PFSK-1 (cell line): ENCODE measurements around the gene TOX2.

Source experiments
- FOXP2 ChIP-seq: optimal IDR thresholded peaks from 2 replicates; pipeline ENCODE3; 2011; ENCODE audit warnings: borderline replicate concordance, control low read depth, inconsistent platforms; ENCODE audit not compliant: insufficient read depth; ENCODE audit errors: extremely low read length, extremely low read depth
- POLR2AphosphoS5 ChIP-seq: IDR thresholded peaks from 2 replicates; pipeline ENCODE4 v1.6.1; 2012; ENCODE audit warnings: low read depth, mild to moderate bottlenecking, control low read depth, low read length, moderate library complexity
- REST ChIP-seq, 2 experiments: IDR thresholded peaks; 2 replicates each; pipeline versions ENCODE4 v1.6.1 to v1.8.0; 2011 to 2012; ENCODE audit warnings: low read depth in 2 of 2, low read length in 2 of 2, control low read depth in 1 of 2, inconsistent platforms in 1 of 2, mild to moderate bottlenecking in 1 of 2, moderate library complexity in 1 of 2; ENCODE audit not compliant: insufficient read depth in 1 of 2
- SIN3A ChIP-seq: IDR thresholded peaks from 2 replicates; pipeline ENCODE4 v1.6.1; 2012; ENCODE audit warnings: mild to moderate bottlenecking, low read length, moderate library complexity, borderline replicate concordance; ENCODE audit not compliant: insufficient read depth
- TAF1 ChIP-seq: IDR thresholded peaks from 2 replicates; pipeline ENCODE4 v1.6.1; 2012; ENCODE audit warnings: low read length, control low read depth, borderline replicate concordance; ENCODE audit not compliant: insufficient read depth

GRCh38 chr20:44033873-44034272 is 119.2 kb downstream of the TOX2 start:
- no peak for TF ChIP-seq POLR2AphosphoS5
- TF ChIP-seq SIN3A = no peak
- no peak for TF ChIP-seq REST (IDR thresholded peaks at IDR 0.05; ENCODE audit: insufficient read depth in 1 of 2, low read depth in 2 of 2, low read length in 2 of 2)
- no peak for TF ChIP-seq FOXP2
- TF ChIP-seq TAF1 = no peak
